Stimulated activated CD4-positive, alpha-beta T cell treated with anti-CD3 and anti-CD28 coated beads, Interleukin-12 subunit alpha, Interleukin-12 subunit beta, amount 100 ng/mL, for 4 hours (primary cell): Measurements from ENCODE around the gene MRPL55.
"Not testable (repeated sequence)": the region's sequence is repeated elsewhere in the genome, so short reads cannot be mapped to it uniquely, and the experiment has no call there.

Experiments
- DNase-seq: peaks from one replicate; pipeline ENCODE4 v3.0.0-alpha.2; 2020

MRPL55 gene

GRCh38 chr1:228120351-228120750, 11.3 kb upstream of the MRPL55 start:
- no peak for DNase-seq

GRCh38 chr1:228118040-228118439, 8.9 kb upstream of the MRPL55 start:
- no peak for DNase-seq

- no peak for DNase-seq
Observed at GRCh38 chr1:228117335-228117734, 8.2 kb upstream of the MRPL55 start.

DNA sequence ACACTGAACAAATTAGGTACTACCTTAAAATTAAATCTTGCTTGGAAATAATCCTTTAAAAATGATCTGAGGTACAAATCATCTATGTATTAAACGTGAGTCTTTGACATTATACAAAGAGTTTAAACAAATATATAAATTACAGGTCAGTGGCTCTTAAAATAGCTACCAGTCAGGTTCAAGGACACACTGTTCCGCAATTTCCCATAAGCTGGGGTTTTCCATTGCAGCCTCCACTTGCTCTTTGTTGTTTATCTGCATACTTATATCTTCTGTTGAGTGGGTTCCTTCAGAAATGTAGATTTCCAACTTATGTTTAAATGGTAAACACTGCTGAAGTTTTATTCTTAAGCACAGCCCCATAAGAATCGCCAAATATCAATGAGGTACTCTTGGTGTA, 5.7 kb upstream of the MRPL55 start:
- no peak for DNase-seq

- no peak for DNase-seq
Observed at GRCh38 chr1:228112617-228113016, 3.5 kb upstream of the MRPL55 start.

- no peak for DNase-seq
Observed at GRCh38 chr1:228112167-228112566, 3.1 kb upstream of the MRPL55 start.

DNA sequence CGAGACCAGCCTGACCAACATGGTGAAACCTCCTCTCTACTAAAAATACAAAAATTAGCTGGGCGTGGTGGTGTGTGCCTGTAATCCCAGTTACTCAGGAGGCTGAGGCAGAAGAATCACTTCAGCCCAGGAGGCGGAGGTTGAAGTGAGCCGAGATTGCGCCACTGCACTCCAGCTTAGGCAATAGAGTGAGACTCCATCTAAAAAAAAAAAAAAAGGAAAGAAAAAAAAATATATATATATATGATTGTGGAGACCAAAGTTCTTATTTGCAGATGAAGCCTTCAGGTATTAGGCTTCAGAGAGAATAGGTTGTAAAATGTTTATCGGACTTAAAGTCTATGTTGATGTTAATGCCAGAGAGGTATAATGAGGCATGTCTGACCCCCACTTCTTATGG, 2.2 kb upstream of the MRPL55 start:
- not testable (repeated sequence) for DNase-seq

- DNase-seq, result no peak
Observed at GRCh38 chr1:228110556-228110955, 1.5 kb upstream of the MRPL55 start.

- DNase-seq, result no peak
Observed at GRCh38 chr1:228109962-228110488, 926 bp upstream of the MRPL55 start.

DNA sequence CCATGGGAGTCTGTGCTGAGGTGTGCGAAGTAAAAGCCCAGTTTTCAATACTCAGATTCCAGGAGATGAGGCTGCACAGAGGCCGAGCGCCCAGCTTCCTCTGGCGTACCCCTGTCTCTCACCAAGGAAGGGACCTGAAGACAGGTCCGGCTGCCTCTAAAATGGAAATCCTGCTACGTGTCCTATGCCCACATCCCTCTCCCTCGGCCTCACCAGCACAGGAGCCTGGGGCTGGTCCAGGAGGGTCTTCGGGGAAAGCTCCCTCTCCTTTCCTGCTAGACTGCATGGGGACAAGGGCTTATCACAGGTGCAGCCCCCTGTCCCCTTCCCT, 392 bp downstream of the MRPL55 start:
- no peak for DNase-seq

DNA sequence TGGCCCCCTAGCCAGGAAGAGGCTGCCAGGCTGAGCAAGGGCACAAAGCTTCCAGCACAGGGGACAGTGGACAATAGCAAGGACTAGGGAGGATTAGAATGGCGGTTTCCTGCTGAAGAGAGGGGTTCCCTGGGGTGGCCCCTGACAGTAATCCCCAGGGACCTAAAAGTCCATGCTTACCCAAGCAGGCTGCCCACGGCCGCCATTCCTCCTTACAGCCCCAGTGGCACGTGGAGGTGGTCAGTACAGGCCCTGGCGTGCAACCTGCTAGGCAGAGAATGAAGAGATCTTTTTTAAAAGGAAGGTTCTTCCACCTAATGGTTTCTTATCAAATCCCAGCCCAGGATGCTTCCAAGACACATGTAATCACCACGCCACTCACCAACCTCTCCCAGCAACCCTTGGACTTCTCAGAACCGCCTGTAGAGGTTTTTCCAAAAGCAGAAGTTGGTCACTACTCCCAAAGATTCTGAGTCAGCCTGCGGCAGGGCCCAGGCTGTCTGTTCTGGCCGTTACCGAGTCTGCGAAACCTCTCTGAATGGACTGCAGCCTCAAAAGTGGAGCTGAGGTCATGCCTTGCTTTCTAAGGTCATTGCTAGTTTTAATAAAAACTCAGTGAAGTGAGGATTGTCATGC, 926 bp downstream of the MRPL55 start:
- DNase-seq, result no peak

DNA sequence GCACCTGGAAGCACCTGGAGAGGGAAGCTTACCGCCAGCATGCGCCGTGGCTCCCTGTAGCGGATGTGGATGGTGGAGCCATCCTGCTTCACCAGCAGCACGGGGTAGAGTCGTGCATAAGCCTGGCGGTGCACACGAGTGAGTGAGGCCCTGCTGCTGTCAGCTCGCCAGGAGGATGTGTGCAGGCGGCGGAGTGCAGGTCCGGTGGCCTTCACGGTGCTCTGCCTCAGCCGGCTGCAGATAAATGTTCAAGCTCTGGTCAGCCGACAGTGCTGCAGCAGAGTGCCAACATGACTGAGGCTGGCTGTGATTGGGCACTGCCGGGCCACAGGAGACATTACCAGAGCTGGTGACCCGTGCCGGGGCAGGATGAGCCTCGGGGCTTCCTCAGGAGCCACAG, 1.5 kb downstream of the MRPL55 start:
- DNase-seq, result no peak

DNA sequence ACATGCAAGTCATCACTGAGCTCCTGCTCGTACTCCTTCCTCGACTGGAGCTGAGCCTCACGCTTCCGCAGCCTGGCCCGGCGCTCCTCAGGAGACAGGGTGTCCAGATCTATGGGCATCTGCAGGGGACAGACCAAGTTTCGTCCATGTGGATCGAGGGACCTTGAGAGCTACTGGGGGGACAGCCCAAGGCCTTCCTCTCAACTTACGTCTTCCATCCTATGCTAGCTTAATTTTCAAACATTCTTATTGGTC, 2.4 kb downstream of the MRPL55 start:
- no peak for DNase-seq

DNA sequence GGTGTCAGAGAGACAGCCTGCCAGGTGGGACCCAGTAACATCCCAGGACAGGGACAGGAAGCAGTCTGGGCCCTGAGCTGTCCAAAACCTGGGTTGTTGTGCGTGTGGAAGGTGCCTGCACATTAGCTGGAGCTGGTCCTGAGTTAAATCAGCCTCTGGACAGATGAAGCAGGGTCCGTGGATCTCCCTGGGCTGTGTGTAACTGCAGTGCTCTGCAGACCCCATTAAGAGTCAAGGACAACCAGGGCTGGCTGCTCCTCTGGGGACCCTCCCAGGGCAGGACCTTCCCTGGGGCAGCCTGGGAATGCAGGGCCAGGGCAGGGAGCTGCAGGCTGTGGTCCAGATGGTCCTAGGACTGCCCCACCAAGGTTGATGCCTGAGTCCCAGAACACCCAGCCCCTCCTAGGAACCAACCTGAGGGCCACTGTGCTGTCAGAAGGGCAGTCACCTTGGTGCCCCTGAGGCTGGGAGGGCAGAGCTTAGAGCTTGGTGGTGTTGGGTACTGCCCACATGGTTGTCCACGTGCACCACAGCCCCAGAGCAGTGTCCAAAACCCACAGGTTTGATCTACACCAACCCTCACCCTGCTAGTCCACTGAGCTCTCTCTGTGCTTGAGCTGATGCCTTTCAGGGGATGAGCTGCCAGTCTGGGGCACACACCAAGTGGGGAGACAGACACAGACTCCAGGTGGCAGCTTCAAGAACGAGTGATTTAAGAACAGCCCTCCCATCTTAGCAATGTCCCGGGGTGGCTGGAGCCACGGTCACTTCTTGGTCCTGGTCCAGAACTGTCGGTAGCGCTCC, 2.9 kb downstream of the MRPL55 start:
- DNase-seq, result no peak

DNA sequence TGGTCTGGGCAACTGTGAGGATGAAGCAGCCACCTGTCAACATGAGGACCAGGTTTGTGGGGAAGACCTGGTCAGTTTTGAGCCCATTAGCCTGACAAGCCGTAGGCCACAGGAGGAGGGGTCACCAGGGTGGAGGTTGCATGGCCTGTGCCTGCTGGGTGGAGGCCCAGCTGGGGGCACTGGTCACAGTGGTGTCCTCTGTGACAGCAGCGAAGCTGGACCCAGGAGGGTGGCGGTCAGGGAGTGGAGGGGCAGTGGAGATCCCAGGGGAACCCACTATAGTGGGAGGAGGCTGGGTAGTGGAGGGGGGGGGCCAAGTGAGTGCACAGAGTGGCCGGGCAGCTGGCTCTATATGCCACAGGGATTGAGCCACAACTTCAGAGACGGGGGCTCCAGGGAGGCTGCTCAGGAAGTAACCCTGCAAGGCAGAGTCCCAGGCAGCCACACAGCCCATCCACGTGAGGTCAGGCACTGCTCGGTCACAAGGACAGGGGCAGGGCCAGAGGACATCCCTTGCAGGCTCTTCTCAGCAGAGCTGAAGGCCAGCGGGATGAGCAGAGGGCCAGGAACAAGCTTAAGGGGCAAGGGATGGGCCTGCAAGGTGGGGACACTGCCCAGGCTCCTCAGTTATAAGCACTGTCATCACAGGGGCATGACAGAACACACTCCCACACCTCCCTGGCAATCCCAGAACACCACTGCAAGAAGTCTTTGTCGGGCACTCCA, 3.7 kb downstream of the MRPL55 start:
- no peak for DNase-seq

DNA sequence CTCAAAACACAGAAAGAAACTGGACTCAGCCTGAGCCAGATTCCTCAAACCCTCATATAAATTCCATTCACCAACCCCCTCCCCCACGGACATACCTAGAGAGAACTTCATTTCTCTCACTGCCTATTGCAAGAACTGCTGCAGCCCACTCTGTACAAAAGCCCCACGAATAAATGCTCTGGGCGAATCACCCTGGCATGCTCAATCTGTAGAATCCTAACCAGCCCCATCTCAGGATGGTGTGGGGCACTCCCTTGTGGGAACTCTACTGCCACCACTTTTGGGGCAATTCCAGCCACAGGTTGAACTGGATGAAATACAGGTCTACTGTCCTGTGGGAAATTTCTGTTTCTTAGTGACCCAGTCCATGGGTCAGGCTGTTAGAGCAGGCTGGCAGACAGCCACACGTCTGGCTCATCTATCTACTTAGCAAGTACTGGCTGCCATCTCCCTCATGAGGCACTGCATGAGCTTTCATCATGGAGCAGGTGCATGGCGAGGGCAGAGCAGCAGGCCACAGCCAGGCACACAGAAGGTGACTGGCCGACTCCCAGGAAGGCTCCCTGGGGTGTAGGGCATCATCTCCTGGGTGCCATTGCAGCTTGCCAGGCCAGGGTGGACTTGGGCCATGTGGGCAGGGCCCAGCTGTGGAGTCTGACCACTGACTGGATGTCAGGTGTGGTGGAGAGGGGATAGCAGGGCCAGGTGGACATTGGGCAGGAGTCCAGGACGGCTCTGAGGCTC, 4.4 kb downstream of the MRPL55 start:
- DNase-seq, result no peak

- peak; percentile 95 for DNase-seq
Observed at GRCh38 chr1:228102791-228103620, 6.1 kb downstream of the MRPL55 start, which contains the start of gene C1orf35. C1orf35 (minus strand) TSS chr1:228103325; CDS start chr1:228103227, 98 bp downstream.

GRCh38 chr1:228101994-228102790, 6.9 kb downstream of the MRPL55 start:
- peak; percentile 54 for DNase-seq

GRCh38 chr1:228101614-228101993, 7.5 kb downstream of the MRPL55 start:
- no peak for DNase-seq

DNA sequence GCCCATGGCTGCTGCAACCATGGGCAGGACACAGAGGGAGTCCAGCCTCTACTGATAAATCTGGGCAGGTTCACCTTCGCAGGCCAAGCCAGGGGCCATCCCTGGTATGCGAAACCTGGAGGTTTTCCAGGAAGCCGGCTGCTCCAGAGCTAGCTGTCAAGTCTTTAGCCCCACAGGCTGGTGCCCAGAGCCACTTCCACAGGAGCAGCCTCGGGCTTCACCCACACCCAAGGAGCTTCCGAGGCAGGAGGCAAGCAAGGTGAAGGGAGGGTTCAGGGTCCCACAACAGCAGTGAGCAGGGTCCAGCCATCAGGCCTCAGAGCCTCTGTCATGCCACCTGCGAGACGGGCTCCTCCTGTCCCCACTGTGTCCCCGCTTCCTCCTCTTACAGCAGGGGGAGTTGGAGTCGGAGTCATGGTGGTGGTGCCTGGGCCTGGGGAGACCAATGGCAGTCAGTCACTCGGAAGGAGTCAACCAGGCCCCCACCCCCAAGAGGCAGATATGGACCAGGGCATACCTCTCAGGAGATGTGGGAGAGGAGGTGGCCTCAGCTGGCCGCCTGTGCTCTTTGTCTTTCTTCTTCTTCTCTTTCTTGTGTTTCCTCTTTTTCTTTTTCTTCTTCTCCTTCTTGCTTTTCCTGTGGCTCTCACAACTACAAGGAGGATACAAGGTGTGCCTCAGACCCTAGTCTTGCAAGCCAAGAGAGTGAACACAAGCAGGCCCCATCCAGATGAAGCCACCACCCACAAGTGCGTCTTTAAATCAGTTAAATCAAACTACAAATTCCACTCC, 8.1 kb downstream of the MRPL55 start:
- DNase-seq, result no peak

DNA sequence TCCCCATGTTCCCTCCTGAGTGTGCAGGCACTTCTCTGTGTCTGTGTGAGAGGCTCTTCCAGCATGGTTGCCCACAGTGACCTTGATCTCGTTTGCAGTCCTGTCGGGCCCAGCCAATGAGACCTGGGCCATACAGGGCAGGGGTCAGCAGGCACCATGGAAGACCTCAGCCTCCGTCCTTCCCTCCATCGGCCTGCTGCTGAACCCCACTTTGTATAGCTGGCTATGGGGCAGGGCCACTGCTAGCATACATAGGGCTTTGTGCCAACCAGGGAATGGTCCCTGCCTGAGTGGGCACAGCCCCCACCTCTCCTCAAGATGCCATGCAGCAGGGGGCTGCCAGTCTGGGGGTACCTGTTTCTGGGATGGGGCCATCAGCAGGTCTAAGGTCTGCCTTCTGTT, 9.8 kb downstream of the MRPL55 start:
- DNase-seq, result no peak
